ENCODE data around the gene GLMP.

GRCh38 chr1:156286061-156286460, 9.4 kb downstream of the GLMP start:
- TF ChIP-seq CTCF (IDR thresholded peaks at IDR 0.05 in 8 of 11, conservative IDR thresholded peaks at IDR 0.05 in 3 of 11) (no peak), POLR2AphosphoS5 (IDR thresholded peaks at IDR 0.05) (no peak)

All from spleen (tissue), 7 donors.